Ascending aorta (tissue), 2 donors: ENCODE results near the gene RAB28. TPM values are rescaled to one million over a fixed set of nuclear protein-coding genes. Genes with fewer than 3 reads are reported as not detected.
"Not testable (repeated sequence)": the region's sequence is repeated elsewhere in the genome, so short reads cannot be mapped to it uniquely, and the experiment has no call there.

Experiments
- DNase-seq, 2 donors: peaks; one replicate each; pipeline ENCODE4 v3.0.0-alpha.2; 2019; ENCODE audit warnings: low spot score in 2 of 2
- H3K27ac ChIP-seq, 2 donors: fragments of 200-600 bp; sonication (generic); one replicate each; pipeline ENCODE4 v1.5.1; 2016 to 2017; ENCODE audit warnings: mild to moderate bottlenecking in 1 of 2
- H3K27me3 ChIP-seq: fragments of 200-600 bp; sonication (generic); one replicate; pipeline ENCODE4 v1.5.1; 2017
- H3K36me3 ChIP-seq, 2 donors: fragments of 200-600 bp; sonication (generic); one replicate each; pipeline ENCODE4 v1.5.1; 2016
- H3K4me1 ChIP-seq, 2 donors: fragments of 200-600 bp; sonication (generic); one replicate each; pipeline ENCODE4 v1.5.1; 2016 to 2017; ENCODE audit warnings: mild to moderate bottlenecking in 1 of 2
- H3K4me3 ChIP-seq, 2 donors: fragments of 200-600 bp; sonication (generic); one replicate each; pipeline ENCODE4 v1.5.1; 2016 to 2017; ENCODE audit warnings: mild to moderate bottlenecking in 1 of 2
- H3K9me3 ChIP-seq, 2 donors: fragments of 200-600 bp; sonication (generic); one replicate each; pipeline ENCODE4 v1.5.1; 2016
- CTCF ChIP-seq, 3 experiments: fragments of 200-600 bp in 2 of 3; fragments of 450-650 bp in 1 of 3; sonication (generic) in 2 of 3; IDR thresholded peaks; one replicate each; pipeline ENCODE4 v1.5.1; 2016 to 2019; ENCODE audit warnings: antibody characterized with exemption in 3 of 3, mild to moderate bottlenecking in 1 of 3, moderate library complexity in 1 of 3
- intact Hi-C: fragments of 100-400 bp; cut with DNase I; formaldehyde crosslinking; loops from one replicate; pipeline ENCODE4 v1.15.1; 2023
- total RNA-seq: library from RNA; depleted of rRNA; stranded (reverse); fragments of >200 nt; gene quantifications from one replicate; pipeline ENCODE4 v1.1.0, GENCODE V29; 2016

RAB28 gene
- total RNA-seq, 1 donor from 2014 or later: 3.2 TPM

GRCh38 chr4:13403833-13404232, 80.3 kb downstream of the RAB28 start:
- Histone ChIP-seq H3K36me3 (no peaks in the 10 kb centered on the region), H3K27me3 (no peaks in the 10 kb centered on the region), H3K4me3 (no peak overlapping the region), H3K9me3 (no peaks in the 10 kb centered on the region), H3K27ac (no peak overlapping the region), H3K4me1 (no peaks in the 10 kb centered on the region)
- TF ChIP-seq CTCF (IDR thresholded peaks at IDR 0.05): no peak
- DNase-seq: no peak
- intact Hi-C loops: no loop called here

- TF ChIP-seq CTCF (IDR thresholded peaks at IDR 0.05): no peak
- intact Hi-C loops: no loop called here
- no peaks in the 10 kb centered on the region for H3K4me1 ChIP-seq
- H3K36me3 ChIP-seq: no peaks in the 10 kb centered on the region
- no peak for DNase-seq
- no peaks in the 10 kb centered on the region for H3K9me3 ChIP-seq
- no peak overlapping the region for H3K27ac ChIP-seq
- H3K27me3 ChIP-seq: no peaks in the 10 kb centered on the region
- no peak overlapping the region for H3K4me3 ChIP-seq
These were observed 80.8 kb downstream of the RAB28 start for GRCh38 chr4:13403326-13403725.

- no peak for DNase-seq
- no peak for TF ChIP-seq CTCF (IDR thresholded peaks at IDR 0.05)
- Histone ChIP-seq H3K36me3 (no peaks in the 10 kb centered on the region), H3K27ac (no peak overlapping the region), H3K9me3 (no peaks in the 10 kb centered on the region), H3K27me3 (no peaks in the 10 kb centered on the region), H3K4me3 (no peak overlapping the region), H3K4me1 (no peaks in the 10 kb centered on the region)
- intact Hi-C loops: no loop called here
These were observed 84.9 kb downstream of the RAB28 start for GRCh38 chr4:13399257-13399656.

GRCh38 chr4:13396161-13396560, 88.0 kb downstream of the RAB28 start:
- no peak overlapping the region for H3K27ac ChIP-seq
- intact Hi-C loops: no loop called here

GRCh38 chr4:13389901-13390300, 94.2 kb downstream of the RAB28 start:
- H3K4me1 ChIP-seq, H3K27me3 ChIP-seq, H3K36me3 ChIP-seq, H3K9me3 ChIP-seq, intact Hi-C loops, H3K27ac ChIP-seq, H3K4me3 ChIP-seq, DNase-seq: not testable (repeated sequence)

More at GRCh38 chr4:13396161-13396560, 88.0 kb downstream of the RAB28 start:
- Histone ChIP-seq H3K9me3 (no peaks in the 10 kb centered on the region), H3K4me3 (no peak overlapping the region), H3K36me3 (no peaks in the 10 kb centered on the region), H3K4me1 (no peaks in the 10 kb centered on the region), H3K27me3 (no peaks in the 10 kb centered on the region)
- no peak for DNase-seq
- no peak for TF ChIP-seq CTCF (IDR thresholded peaks at IDR 0.05)

GRCh38 chr4:13386405-13387107, 97.6 kb downstream of the RAB28 start:
- no peak for TF ChIP-seq CTCF (IDR thresholded peaks at IDR 0.05)
- peaks cover 0 to 2% of the 10 kb centered on the region in 2 donors for H3K4me1 ChIP-seq
- H3K36me3 ChIP-seq: no peaks in the 10 kb centered on the region
- H3K27ac ChIP-seq: no peak overlapping the region
- intact Hi-C loops: no loop called here
- H3K27me3 ChIP-seq: no peaks in the 10 kb centered on the region
- no peak overlapping the region for H3K4me3 ChIP-seq
- no peaks in the 10 kb centered on the region for H3K9me3 ChIP-seq
- DNase-seq: no peak
